Skeletal muscle tissue (tissue), 4 donors: Measurements from ENCODE around the gene PRLR. TPM values are rescaled to one million over a fixed set of nuclear protein-coding genes. Genes with fewer than 3 reads are reported as not detected.

Experiments used
- H3K27ac ChIP-seq: one replicate; pipeline ENCODE4 v1.7.0; 2013; ENCODE audit warnings: mild to moderate bottlenecking, low read depth, low read length, inconsistent platforms
- H3K27me3 ChIP-seq, 3 donors: one replicate each; pipeline ENCODE4 v1.7.0; 2013; ENCODE audit warnings: low read length in 3 of 3; ENCODE audit not compliant: control insufficient read depth in 3 of 3, insufficient read depth in 3 of 3
- H3K36me3 ChIP-seq, 3 donors: one replicate each; pipeline ENCODE4 v1.7.0; 2013; ENCODE audit warnings: low read length in 3 of 3; ENCODE audit not compliant: control insufficient read depth in 3 of 3, insufficient read depth in 3 of 3
- H3K4me1 ChIP-seq, 3 donors: one replicate each; pipeline ENCODE4 v1.7.0; 2013; ENCODE audit warnings: low read length in 3 of 3, mild to moderate bottlenecking in 3 of 3; ENCODE audit not compliant: control insufficient read depth in 3 of 3, insufficient read depth in 3 of 3
- H3K4me3 ChIP-seq, 3 donors: one replicate each; pipeline ENCODE4 v1.7.0; 2013; ENCODE audit warnings: low read length in 3 of 3
- H3K9ac ChIP-seq, 3 donors: one replicate each; pipeline ENCODE4 v1.7.0; 2013; ENCODE audit warnings: low read length in 3 of 3, mild to moderate bottlenecking in 3 of 3, moderate library complexity in 2 of 3, low read depth in 1 of 3
- H3K9me3 ChIP-seq, 3 donors: one replicate each; pipeline ENCODE4 v1.7.0; 2013; ENCODE audit warnings: low read length in 3 of 3; ENCODE audit not compliant: control insufficient read depth in 3 of 3
- total RNA-seq: library from RNA; depleted of rRNA; stranded (reverse); fragments of >200 nt; gene quantifications from one replicate; pipeline ENCODE4 v1.2.3, GENCODE V29; 2014
- donor health status: Osteomylitis.

The PRLR gene
- 0.52 TPM for total RNA-seq

DNA sequence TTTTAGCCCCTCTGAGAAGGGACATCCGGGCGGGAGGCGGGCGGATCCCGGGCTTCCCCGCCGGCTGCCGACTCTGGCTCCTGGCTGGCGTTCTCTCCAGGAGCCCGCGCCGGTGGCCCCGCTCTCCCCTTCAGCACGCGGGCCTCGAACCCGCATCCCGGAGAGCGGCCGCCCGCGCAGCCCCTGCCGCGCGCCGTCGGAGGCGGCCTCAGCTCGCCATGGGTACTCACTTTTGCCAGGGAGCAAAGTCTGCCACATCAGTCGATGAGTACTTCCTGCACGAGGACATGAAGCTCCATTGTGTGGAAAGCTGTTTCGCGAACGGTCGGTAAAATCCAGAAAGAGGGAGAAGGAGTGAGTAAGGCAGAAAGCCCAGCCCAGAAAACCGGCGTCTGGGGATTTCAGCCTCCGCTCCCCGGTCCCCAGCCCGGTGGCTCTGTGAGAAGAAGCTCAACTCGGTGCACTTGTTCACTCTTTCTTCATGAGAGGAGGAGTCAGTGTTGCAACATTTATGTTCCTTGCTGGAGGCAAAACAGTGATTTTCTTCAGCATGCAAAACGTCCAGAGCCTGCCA lies at the start of gene PRLR:
TSS of gene PRLR (minus strand) at position 450 of the 574 bp plus-strand sequence. CDS start 140,867 bp downstream, outside the sequence.
- Histone ChIP-seq H3K36me3 (no peaks in the 10 kb centered on the region), H3K27me3 (peaks cover 32 to 38% (median 34%) of the 10 kb centered on the region in 3 donors), H3K9ac (no peak within 1 kb of the TSS), H3K4me3 (peak within 1 kb of the TSS; percentile 34 to 52 (median 44)), H3K27ac (no peak within 1 kb of the TSS), H3K9me3 (no peaks in the 10 kb centered on the region), H3K4me1 (peaks cover 0 to 7% (median 0%) of the 10 kb centered on the region in 3 donors)

DNA sequence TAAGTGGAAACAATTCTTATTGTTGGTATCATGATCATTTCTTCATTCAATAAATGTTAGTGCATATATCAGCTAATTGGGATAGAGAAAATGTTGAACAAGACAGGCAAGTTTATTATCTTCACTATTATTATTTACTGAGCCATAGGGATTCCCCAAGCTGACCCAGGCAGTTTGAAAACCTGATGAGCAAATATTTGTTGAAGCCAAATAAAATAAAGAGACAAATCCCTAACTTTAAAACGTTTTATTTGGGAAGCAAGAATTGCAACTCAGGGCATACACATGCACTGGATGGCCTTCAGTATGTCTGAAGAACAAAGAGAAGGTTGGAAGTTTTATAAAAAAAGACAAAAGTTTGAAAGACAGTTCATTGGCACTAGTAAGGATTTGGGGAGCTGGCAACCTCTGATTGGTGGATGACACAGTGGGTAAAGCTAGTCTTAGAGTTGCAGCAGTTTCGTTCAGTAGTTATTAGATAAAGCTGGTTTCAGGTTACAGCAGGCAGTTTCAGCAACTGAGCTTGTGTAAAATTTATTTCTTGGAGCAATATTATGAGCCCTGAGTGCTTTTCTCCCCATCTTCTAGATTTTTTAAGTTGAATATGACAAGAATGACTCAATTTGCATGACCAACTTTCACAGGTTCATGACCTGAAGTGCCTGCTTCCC lies 44.7 kb upstream of the PRLR start:
- H3K36me3 ChIP-seq: no peaks in the 10 kb centered on the region
- no peaks in the 10 kb centered on the region for H3K27me3 ChIP-seq
- H3K9me3 ChIP-seq: no peaks in the 10 kb centered on the region
- H3K27ac ChIP-seq: no peak overlapping the region
- no peaks in the 10 kb centered on the region for H3K4me1 ChIP-seq
- no peak overlapping the region for H3K9ac ChIP-seq
- H3K4me3 ChIP-seq: no peak overlapping the region

DNA sequence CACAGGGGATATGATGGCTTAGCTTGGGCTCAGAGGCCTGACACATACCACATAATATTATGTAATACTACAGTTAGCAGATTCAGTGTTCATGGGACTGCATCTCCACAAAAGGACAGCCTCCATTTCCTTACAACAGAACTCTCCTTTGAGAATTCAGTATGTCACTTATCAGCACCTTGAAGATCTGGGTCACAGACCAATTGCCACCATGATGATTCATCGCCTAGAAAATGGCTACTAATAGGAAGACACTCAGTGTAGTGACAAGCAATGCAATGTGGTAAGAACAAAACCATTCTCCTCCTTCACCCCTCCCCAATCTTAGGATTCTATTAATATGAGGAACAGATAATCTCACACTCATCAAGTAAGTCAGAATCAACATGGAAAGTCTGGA lies 38.7 kb upstream of the PRLR start:
- Histone ChIP-seq H3K27ac (no peak overlapping the region), H3K4me1 (no peaks in the 10 kb centered on the region)

GRCh38 chr5:35266276-35266675 lies 36.0 kb upstream of the PRLR start:
- Histone ChIP-seq H3K9ac (no peak overlapping the region), H3K4me1 (no peaks in the 10 kb centered on the region), H3K36me3 (no peaks in the 10 kb centered on the region), H3K27me3 (no peaks in the 10 kb centered on the region), H3K27ac (no peak overlapping the region), H3K4me3 (no peak overlapping the region), H3K9me3 (no peaks in the 10 kb centered on the region)

More for the DNA sequence above, 38.7 kb upstream of the PRLR start:
- H3K27me3 ChIP-seq: no peaks in the 10 kb centered on the region
- H3K36me3 ChIP-seq: no peaks in the 10 kb centered on the region
- no peak overlapping the region for H3K9ac ChIP-seq
- H3K9me3 ChIP-seq: no peaks in the 10 kb centered on the region
- H3K4me3 ChIP-seq: no peak overlapping the region

GRCh38 chr5:35264509-35264908 lies 34.2 kb upstream of the PRLR start:
- no peak overlapping the region for H3K4me3 ChIP-seq

GRCh38 chr5:35263266-35263877 lies 33.1 kb upstream of the PRLR start:
- no peak overlapping the region for H3K9ac ChIP-seq
- H3K27me3 ChIP-seq: no peaks in the 10 kb centered on the region
- H3K4me3 ChIP-seq: no peak overlapping the region
- H3K4me1 ChIP-seq: no peaks in the 10 kb centered on the region
- H3K36me3 ChIP-seq: no peaks in the 10 kb centered on the region
- no peaks in the 10 kb centered on the region for H3K9me3 ChIP-seq
- H3K27ac ChIP-seq: no peak overlapping the region

More at GRCh38 chr5:35264509-35264908, 34.2 kb upstream of the PRLR start:
- Histone ChIP-seq H3K27me3 (no peaks in the 10 kb centered on the region), H3K27ac (no peak overlapping the region), H3K36me3 (no peaks in the 10 kb centered on the region), H3K9me3 (no peaks in the 10 kb centered on the region), H3K9ac (no peak overlapping the region), H3K4me1 (no peaks in the 10 kb centered on the region)

GRCh38 chr5:35253582-35253981 lies 23.3 kb upstream of the PRLR start:
- Histone ChIP-seq H3K4me1 (no peaks in the 10 kb centered on the region), H3K9ac (no peak overlapping the region), H3K27me3 (no peaks in the 10 kb centered on the region), H3K36me3 (no peaks in the 10 kb centered on the region), H3K27ac (no peak overlapping the region), H3K4me3 (no peak overlapping the region), H3K9me3 (peaks cover 0 to 5% (median 0%) of the 10 kb centered on the region in 3 donors)

DNA sequence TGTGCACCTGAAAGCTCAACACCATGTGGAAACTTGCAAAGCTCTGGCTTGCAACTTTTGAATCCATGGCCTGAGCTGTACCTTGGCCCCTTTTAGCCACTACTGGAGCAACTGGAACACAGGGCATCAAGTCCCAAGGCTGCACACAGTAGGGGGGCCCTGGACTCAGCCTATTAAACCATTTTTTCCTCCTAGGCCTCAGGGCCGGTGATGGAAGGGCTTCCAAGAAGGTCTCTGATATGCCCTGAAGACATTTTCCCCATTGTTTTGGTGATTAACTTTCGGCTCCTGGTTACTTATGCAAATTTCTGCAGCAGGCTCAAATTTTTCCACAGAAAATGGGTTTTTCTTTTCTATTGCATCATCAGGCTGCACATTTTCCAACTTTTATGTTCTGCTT lies 22.7 kb upstream of the PRLR start:
- H3K9ac ChIP-seq: no peak overlapping the region
- no peaks in the 10 kb centered on the region for H3K36me3 ChIP-seq
- no peaks in the 10 kb centered on the region for H3K4me1 ChIP-seq
- H3K27me3 ChIP-seq: no peaks in the 10 kb centered on the region
- H3K9me3 ChIP-seq: peaks cover 0 to 5% (median 0%) of the 10 kb centered on the region in 3 donors
- no peak overlapping the region for H3K4me3 ChIP-seq
- no peak overlapping the region for H3K27ac ChIP-seq

DNA sequence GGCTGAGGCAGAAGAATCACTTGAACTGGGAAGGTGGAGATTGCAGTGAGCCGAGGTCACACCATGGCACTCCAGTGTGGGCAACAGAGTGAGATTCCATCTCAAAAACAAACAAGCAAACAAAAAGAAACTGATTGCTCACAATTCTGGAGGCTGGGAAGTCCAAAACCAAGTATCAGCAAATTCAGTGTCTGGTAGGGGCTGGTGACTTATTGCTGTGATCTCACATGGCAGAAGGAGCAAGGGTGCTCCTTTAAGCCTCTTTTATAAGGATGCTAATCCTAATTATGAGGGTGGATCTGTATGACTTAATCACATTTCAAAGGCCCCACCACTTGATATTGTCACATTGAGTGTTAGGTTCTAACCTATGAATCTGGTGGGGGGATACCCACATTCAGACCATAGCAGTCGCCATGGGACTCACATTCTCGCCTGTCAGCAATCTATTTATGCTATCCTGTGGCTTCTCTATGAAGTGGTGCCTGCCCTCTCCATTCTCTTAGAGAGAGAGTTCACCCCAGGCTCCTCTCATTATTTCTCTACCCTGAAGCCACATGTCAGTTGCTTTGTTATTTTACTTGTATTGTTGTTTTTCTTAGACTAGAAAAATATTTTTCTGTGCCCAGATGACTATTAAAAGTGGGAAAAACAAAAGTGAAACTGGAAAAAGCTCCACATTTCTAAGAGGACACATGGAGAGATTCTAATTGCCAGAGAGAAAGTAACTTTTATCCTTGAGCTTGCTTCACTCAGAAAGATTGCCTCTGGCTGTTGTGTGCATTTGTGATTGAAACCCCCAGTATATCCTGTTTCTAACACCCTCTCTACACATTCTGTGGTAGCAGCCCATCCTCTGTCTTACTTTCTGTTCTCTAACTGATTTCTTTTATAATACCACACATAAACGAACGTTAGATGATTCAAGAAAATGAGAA lies 18.8 kb upstream of the PRLR start:
- no peak overlapping the region for H3K4me3 ChIP-seq
- no peak overlapping the region for H3K9ac ChIP-seq
- H3K27ac ChIP-seq: no peak overlapping the region

More for the DNA sequence above, 18.8 kb upstream of the PRLR start:
- Histone ChIP-seq H3K9me3 (peaks cover 0 to 5% (median 0%) of the 10 kb centered on the region in 3 donors), H3K4me1 (no peaks in the 10 kb centered on the region), H3K27me3 (no peaks in the 10 kb centered on the region), H3K36me3 (no peaks in the 10 kb centered on the region)
